Activated CD4-positive, alpha-beta T cell treated with anti-CD3 and anti-CD28 coated beads for 48 hours (primary cell): ENCODE measurements around the gene HIVEP3.

Source experiments
- DNase-seq: peaks from one replicate; pipeline ENCODE4 v3.0.0-alpha.2; 2020

HIVEP3 gene

GRCh38 chr1:41749991-41750745 is 168.6 kb downstream of the HIVEP3 start:
- no peak for DNase-seq

DNA sequence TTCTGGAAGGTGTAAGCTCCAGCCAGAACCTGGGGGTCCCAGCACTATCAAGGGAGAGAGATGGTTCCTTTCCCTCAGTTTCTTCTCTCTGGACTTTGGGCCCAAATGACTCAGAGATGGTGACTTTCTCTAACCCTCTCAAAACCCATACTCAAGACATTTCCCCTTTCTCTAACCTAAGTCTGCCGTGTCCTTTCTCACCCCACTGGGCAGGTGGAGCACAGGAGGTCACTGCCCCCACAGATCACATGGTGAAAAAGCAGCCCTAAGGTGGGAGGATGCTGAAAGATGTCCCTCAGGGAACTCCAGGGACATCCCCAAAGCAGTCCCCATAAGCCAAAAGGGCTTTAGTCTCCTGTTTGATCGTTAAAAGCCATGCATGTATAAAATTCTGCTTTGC is 173.7 kb downstream of the HIVEP3 start:
- no peak for DNase-seq

- peak; percentile 43 for DNase-seq
Observed at GRCh38 chr1:41743366-41743765, 175.4 kb downstream of the HIVEP3 start.

DNA sequence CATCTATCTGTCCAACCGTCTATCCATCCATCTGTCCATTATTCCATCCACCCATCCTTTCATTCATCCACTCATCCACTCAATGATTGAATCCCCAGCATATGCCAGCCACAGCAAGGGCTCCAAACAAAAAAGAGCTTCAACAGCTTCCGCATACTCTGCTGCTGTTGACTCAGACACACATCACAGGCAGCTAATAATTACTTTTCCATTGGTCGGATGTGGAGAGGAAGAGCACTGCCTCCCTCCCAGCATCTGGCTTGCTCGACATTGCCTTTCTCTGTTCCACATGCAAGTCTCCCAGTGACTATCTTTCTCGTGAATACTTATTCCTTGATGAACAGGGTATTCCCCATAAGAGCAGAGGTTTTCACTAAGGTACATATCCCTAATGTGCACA is 176.5 kb downstream of the HIVEP3 start:
- DNase-seq = peak; percentile 16

DNA sequence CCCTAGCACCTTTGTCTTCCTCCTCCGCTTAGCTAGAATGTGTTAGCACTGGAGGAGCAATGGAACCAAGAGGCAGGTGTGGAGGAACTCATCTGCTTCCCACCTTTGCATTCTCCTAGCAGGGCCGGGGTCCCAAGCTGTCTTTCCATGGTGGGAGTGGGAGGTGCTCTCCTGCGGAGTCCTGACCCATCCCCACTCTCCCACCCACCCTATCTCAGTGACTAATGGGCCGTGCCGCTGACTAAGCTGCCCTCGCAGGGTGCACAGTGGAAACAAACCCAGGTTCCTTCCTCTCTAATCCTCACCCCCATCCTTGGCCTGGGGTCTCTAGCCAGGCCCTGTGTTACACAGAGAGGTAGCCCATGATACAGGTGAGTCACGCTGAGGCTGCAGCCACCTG is 177.5 kb downstream of the HIVEP3 start:
- DNase-seq = peak; percentile 79

- DNase-seq = peak; percentile 49
Observed at GRCh38 chr1:41740630-41741239, 178.0 kb downstream of the HIVEP3 start.

DNA sequence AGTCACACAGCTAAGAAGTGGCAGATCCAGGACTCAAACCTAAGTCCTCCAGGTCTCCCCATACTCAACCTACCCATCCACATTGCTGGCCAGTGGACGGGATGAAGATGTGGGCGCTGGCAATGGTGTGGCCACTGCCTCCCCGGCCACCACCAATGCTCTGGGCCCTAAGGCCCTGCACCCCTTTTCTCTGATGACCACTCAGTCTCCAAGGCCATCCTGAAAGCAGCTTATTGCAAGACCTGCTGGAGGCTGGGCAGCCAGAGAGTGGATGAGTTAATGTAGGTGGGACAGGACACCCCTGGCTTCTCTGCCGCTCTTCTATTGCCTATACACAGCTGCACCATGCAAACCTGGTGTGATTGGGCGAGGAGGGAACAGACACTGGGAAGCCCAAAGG is 178.7 kb downstream of the HIVEP3 start:
- no peak for DNase-seq

- peak; percentile 94 for DNase-seq
Observed at GRCh38 chr1:41739061-41739955, 179.4 kb downstream of the HIVEP3 start.

GRCh38 chr1:41738475-41738874 is 180.2 kb downstream of the HIVEP3 start:
- no peak for DNase-seq

- no peak for DNase-seq
Observed at GRCh38 chr1:41738006-41738405, 180.7 kb downstream of the HIVEP3 start.

- no peak for DNase-seq
Observed at GRCh38 chr1:41735631-41736260, 183.0 kb downstream of the HIVEP3 start.

- DNase-seq = no peak
Observed at GRCh38 chr1:41735139-41735538, 183.6 kb downstream of the HIVEP3 start.

GRCh38 chr1:41734201-41734970 is 184.3 kb downstream of the HIVEP3 start:
- no peak for DNase-seq

GRCh38 chr1:41733725-41734124 is 185.0 kb downstream of the HIVEP3 start:
- DNase-seq = no peak

DNA sequence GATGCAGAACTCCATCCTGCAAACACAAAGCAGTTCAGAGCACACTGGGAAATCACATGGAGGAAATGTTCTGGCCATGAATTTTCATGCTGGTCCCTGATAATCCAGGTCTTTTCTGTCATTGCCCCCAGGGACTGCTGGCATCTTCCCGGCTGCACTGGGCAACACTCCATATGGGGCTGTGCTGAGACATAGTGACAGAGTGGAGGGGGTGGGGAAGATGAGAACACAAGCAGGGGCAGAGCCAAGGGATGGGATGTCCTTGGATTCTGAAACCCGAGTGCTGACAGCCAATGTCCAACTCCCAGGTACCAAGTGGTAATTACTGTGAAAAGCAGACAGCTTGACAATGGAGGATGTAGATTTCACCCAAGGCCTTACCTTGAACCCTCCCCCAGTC is 185.7 kb downstream of the HIVEP3 start:
- no peak for DNase-seq

DNA sequence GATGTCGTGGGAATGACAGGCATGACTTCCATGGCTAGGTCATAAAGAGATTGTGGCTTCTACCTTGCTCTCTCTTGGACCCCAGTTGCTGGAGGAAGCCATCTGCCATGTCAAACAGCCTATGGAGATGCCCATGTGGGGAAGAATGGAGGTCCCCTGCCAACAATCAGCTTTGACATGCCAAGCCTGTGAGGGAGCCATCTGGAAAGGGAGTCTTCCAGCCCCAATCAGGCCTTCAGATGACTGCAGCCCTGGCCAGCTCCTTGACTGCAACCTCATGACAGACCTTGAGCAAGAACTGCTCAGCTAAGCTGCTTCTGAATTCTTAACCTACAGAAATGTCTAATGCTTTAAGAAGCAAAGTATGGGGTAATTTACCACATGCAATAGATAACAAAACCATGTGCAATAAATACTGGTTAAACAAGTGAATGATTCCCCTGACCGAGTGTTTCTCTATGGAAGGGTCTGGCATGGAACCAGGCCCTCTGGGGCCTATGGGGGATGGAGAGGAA is 187.1 kb downstream of the HIVEP3 start:
- no peak for DNase-seq

DNA sequence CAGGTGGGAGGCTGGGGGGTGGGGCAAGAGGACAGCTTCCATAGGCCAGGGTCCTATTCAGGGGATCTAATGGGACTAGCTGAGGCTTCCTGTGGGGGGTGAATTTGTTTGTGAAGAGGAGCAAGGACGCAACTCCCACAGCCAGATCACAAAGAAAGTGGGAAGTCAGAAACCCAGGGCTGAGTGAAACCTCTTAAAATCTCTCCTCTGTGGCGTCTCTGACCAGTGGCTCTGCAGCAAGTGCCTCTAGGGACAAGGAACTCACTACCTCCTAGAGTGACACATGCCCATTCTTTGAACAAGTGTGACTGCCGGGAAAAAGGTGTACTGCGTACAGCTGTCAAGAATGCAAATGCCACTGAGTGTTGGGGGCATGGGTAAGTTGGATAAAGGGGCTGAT is 187.9 kb downstream of the HIVEP3 start:
- no peak for DNase-seq

DNA sequence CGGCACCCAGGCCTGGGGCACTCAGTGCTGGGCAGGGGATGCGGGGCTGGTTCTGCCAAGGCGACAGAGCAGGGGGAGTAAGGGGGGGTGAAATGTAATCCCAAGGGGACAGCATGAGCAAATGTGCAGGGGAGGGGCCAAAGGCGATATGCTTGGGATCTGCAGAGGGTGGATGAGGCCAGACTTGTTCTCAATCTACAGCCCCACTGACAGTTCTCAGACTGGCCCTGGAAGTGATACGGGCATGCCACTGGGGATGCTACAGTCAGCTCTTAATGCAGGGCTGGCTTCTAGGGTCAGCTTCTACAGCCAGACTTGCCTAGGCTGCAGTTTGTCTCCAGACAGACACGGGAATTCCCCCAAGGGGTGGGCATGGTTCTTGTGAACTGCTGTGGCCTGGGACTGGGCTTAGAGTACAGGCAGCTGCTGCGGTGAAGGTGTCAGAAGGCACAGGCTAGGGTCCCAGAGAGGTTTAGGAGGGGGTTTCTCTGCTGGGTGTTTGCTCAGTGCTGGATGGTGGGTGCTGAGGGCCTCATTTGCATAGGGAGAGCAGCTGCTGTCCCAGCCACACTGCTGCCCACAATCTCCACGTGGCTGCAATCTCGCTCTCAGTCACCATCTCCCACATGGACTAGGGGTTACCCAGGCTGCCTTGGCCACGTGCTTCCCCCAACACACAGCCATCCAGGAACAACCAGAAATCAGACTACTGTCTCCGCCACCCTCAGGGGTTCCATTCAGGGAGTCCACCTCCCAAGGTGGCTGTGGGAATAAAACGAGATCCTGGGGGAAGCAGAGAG is 190.1 kb downstream of the HIVEP3 start:
- DNase-seq = peak; percentile 82

GRCh38 chr1:41727749-41728115 is 191.0 kb downstream of the HIVEP3 start:
- DNase-seq = no peak

DNA sequence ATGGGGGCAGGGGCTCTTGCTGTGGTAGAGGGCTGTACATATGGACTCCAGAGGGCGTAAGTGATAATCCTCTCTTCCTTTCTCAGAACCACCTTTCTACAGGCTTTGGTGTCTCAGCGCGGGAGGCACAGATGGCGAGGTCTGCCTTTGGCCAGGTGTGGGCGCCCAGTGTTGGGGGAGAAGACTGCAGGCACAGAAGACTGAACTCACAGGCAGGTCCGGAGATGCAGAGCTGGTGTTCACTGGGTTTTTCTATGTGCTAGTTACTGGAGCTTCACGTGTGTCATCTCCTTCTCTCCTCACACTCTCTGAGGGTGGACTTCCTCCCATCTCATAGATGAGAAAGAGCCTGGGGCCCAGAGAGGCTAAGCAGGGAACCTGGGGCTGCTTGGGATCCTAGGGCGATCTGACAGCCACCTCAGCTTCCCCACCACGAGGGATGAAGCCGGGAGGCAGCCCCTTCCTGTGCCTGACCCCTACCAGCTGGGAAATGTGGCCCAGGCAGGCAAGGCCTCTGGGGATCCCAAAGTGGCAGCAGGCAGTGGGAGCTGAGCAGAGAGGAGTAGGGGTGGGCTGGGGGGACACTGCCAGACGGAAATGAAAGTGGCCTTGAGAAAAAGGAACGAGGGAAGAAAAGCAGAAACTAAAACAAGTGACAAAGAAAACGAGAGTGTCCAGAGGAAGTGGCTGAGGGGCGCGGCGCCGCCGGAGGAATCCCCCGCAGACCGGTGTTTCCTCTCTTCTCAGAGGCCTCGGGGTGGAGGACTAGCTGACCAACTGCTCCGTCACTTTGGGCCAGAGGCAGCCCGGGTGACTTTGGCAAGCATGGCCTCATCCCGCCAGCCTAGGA is 191.6 kb downstream of the HIVEP3 start:
- peak; percentile 46 for DNase-seq
